Caco-2 (cell line): ENCODE data around the gene NAA80. TPM values are rescaled to one million over a fixed set of nuclear protein-coding genes. Genes with fewer than 3 reads are reported as not detected.
"Not testable (repeated sequence)": the region's sequence is repeated elsewhere in the genome, so short reads cannot be mapped to it uniquely, and the experiment has no call there.

Experiments
- BruUV-seq: library from RNA; stranded (reverse); fragments of 400-500 nt; replicated peaks from 2 replicates; lab custom pipeline; 2021; lab: Mats Ljungman, UMichigan
- CTCF ChIA-PET: fragments of 300-600 bp; sonication (Branson Sonifier 250); formaldehyde crosslinking; loops from one replicate; lab custom pipeline; 2022; ENCODE audit warnings: antibody characterized with exemption; lab: Charles Lee
- POLR2A ChIA-PET: fragments of 300-600 bp; sonication (Branson Sonifier 250); formaldehyde crosslinking; loops from one replicate; lab custom pipeline; 2022; ENCODE audit warnings: antibody characterized with exemption; lab: Charles Lee
- DNase-seq, 2 experiments: peaks; one replicate each; pipeline versions ENCODE4 v3.0.0 to v3.0.0-alpha.2; 2020 to 2022
- H3K27me3 ChIP-seq: replicated peaks from 2 replicates; pipeline ENCODE4 v1.6.0; 2011; ENCODE audit warnings: low read length; ENCODE audit not compliant: control insufficient read depth, insufficient read depth
- H3K36me3 ChIP-seq: 2 replicates; pipeline ENCODE4 v1.5.1; 2011; ENCODE audit warnings: low read length; ENCODE audit not compliant: control insufficient read depth, insufficient read depth
- H3K4me1 ChIP-seq: fragments of 250-450 bp; sonication (Bioruptor Pico); 2 replicates; pipeline ENCODE4 v1.5.1; 2020; ENCODE audit warnings: mild to moderate bottlenecking
- H3K4me3 ChIP-seq: 2 replicates; pipeline ENCODE4 v1.5.1; 2011; ENCODE audit warnings: low read depth, mild to moderate bottlenecking, control low read depth, low read length
- H3K9me3 ChIP-seq: fragments of 250-450 bp; sonication (Bioruptor Pico); 2 replicates; pipeline ENCODE4 v1.5.1; 2020; ENCODE audit warnings: mild to moderate bottlenecking, moderate library complexity
- H3K27ac Mint-ChIP-seq: one replicate; pipeline ENCODE4 v1.8.0; 2022; ENCODE audit warnings: mixed read lengths; ENCODE audit not compliant: unreplicated experiment
- H3K27me3 Mint-ChIP-seq: one replicate; pipeline ENCODE4 v1.8.0; 2022; ENCODE audit warnings: mixed read lengths; ENCODE audit not compliant: insufficient read depth, unreplicated experiment
- H3K36me3 Mint-ChIP-seq: one replicate; pipeline ENCODE4 v1.8.0; 2022; ENCODE audit warnings: mild to moderate bottlenecking, mixed read lengths; ENCODE audit not compliant: insufficient read depth, unreplicated experiment
- H3K4me1 Mint-ChIP-seq: one replicate; pipeline ENCODE4 v1.8.0; 2022; ENCODE audit warnings: low read depth, mixed read lengths; ENCODE audit not compliant: unreplicated experiment
- H3K4me3 Mint-ChIP-seq: one replicate; pipeline ENCODE4 v1.8.0; 2022; ENCODE audit warnings: mild to moderate bottlenecking, moderate library complexity, mixed read lengths; ENCODE audit not compliant: unreplicated experiment
- H3K9me3 Mint-ChIP-seq: one replicate; pipeline ENCODE4 v1.8.0; 2022; ENCODE audit warnings: mixed read lengths; ENCODE audit not compliant: unreplicated experiment
- intact Hi-C: fragments of 100-400 bp; cut with micrococcal nuclease; formaldehyde crosslinking; loops from one replicate; pipeline ENCODE4 v1.10.0; 2022; ENCODE audit not compliant: unreplicated experiment
- total RNA-seq: library from RNA; stranded (reverse); gene quantifications from 2 replicates; pipeline ENCODE4 v1.2.3, GENCODE V29; 2022
- TF ChIP-seq, protein P1 (sequence below), 2 experiments: fragments of 200-600 bp in 1 of 2; IDR thresholded peaks; 1 replicate in 1 of 2; 2 replicates in 1 of 2; pipeline versions ENCODE4 v1.5.1 to v1.8.0; 2011 to 2022; ENCODE audit warnings: antibody characterized with exemption in 1 of 2, control low read depth in 1 of 2, inconsistent platforms in 1 of 2, low read depth in 1 of 2, low read length in 1 of 2, mild to moderate bottlenecking in 1 of 2, moderate library complexity in 1 of 2; ENCODE audit not compliant: insufficient read depth in 1 of 2, severe bottlenecking in 1 of 2, unreplicated experiment in 1 of 2

NAA80 gene
- total RNA-seq, 1 experiment from 2014 or later: 8.2 TPM

DNA sequence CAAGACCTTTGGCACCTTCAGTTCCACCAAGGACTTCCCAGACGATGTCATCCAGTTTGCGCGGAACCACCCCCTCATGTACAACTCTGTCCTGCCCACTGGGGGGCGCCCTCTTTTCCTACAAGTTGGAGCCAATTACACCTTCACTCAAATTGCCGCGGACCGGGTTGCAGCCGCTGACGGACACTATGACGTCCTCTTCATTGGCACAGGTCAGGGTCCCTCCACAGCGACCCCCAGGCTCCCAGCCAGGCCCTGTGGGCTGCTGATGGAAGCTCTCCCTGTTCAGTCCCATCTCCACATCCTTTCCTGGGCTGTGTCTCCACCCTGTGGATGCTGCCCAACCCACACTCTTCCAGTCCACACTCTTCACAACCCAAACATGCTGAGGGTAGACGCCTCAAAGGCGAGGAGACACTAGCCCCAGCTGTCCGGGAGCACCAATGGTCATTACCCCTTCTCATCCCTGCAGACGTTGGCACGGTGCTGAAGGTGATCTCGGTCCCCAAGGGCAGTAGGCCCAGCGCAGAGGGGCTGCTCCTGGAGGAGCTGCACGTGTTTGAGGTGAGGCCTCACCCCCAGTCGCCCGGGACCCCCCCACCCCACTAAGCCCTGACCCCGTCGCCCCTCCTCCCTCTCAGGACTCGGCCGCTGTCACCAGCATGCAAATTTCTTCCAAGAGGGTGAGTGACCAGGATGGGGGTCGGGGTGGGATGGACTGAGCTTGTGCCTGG, 24.7 kb downstream of the NAA80 start:
- no peak overlapping the region for H3K4me3 Mint-ChIP-seq
- DNase-seq: peak in 1 of 2 experiments; percentile 70
- peaks cover 19% of the 10 kb centered on the region for H3K4me1 Mint-ChIP-seq
- no peaks in the 10 kb centered on the region for H3K27me3 ChIP-seq
- H3K27ac Mint-ChIP-seq: peak overlapping the region; percentile 18
- peaks cover 2% of the 10 kb centered on the region for H3K36me3 ChIP-seq
- H3K27me3 Mint-ChIP-seq: no peaks in the 10 kb centered on the region
- peaks cover 8% of the 10 kb centered on the region for H3K36me3 Mint-ChIP-seq
- TF ChIP-seq, protein P1, sequence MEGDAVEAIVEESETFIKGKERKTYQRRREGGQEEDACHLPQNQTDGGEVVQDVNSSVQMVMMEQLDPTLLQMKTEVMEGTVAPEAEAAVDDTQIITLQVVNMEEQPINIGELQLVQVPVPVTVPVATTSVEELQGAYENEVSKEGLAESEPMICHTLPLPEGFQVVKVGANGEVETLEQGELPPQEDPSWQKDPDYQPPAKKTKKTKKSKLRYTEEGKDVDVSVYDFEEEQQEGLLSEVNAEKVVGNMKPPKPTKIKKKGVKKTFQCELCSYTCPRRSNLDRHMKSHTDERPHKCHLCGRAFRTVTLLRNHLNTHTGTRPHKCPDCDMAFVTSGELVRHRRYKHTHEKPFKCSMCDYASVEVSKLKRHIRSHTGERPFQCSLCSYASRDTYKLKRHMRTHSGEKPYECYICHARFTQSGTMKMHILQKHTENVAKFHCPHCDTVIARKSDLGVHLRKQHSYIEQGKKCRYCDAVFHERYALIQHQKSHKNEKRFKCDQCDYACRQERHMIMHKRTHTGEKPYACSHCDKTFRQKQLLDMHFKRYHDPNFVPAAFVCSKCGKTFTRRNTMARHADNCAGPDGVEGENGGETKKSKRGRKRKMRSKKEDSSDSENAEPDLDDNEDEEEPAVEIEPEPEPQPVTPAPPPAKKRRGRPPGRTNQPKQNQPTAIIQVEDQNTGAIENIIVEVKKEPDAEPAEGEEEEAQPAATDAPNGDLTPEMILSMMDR (IDR thresholded peaks at IDR 0.05; ENCODE audit: insufficient read depth in 1 of 2, low read depth in 1 of 2, low read length in 1 of 2, severe bottlenecking in 1 of 2, unreplicated experiment in 1 of 2): peak; percentile 54 to 74
- ChIA-PET POLR2A (no interaction called here), CTCF (interaction anchor here (0.6 to 1.3 kb wide), 2 partner anchors 16 to 114 kb away, joined by 4 to 8 read pairs; no protein-coding TSS in a partner anchor)
- peaks cover 41% of the 10 kb centered on the region for H3K4me1 ChIP-seq
- H3K9me3 ChIP-seq: no peaks in the 10 kb centered on the region
- no TSS peak for BruUV-seq
- intact Hi-C loops: loop anchor here (1.0 kb wide), 1 partner anchor 50 kb away; no protein-coding TSS in a partner anchor
- no peaks in the 10 kb centered on the region for H3K9me3 Mint-ChIP-seq
- no peak overlapping the region for H3K4me3 ChIP-seq

DNA sequence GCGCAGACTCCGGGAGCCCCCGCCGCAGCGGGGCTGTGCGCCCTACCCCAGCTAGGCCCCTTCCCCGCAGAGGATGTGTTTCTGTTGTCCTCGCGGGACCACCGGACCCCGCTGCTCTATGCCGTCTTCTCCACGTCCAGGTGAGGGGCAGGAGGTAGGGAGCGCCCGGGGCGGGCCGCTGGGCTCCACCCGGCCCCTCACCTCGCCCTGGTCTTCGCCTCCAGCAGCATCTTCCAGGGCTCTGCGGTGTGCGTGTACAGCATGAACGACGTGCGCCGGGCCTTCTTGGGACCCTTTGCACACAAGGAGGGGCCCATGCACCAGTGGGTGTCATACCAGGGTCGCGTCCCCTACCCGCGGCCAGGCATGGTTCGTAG, 25.5 kb downstream of the NAA80 start:
- Mint-ChIP-seq H3K4me3 (no peak overlapping the region), H3K4me1 (peaks cover 27% of the 10 kb centered on the region), H3K27ac (peak overlapping the region; percentile 18), H3K9me3 (no peaks in the 10 kb centered on the region), H3K36me3 (peaks cover 8% of the 10 kb centered on the region), H3K27me3 (no peaks in the 10 kb centered on the region)
- no peak overlapping the region for H3K4me3 ChIP-seq
- intact Hi-C loops: loop anchor here (1.0 to 2.0 kb wide), 6 partner anchors 9 to 81 kb away; no protein-coding TSS in a partner anchor
- TF ChIP-seq, protein P1 (IDR thresholded peaks at IDR 0.05; ENCODE audit: insufficient read depth in 1 of 2, low read depth in 1 of 2, low read length in 1 of 2, severe bottlenecking in 1 of 2, unreplicated experiment in 1 of 2): no peak
- peaks cover 2% of the 10 kb centered on the region for H3K36me3 ChIP-seq
- CTCF ChIA-PET: interaction anchor here (2.8 kb wide), 1 partner anchor 13 kb away, joined by 10 read pairs; no protein-coding TSS in a partner anchor
- H3K4me1 ChIP-seq: peaks cover 50% of the 10 kb centered on the region
- POLR2A ChIA-PET: no interaction called here
- no TSS peak for BruUV-seq
- no peak for DNase-seq
- H3K9me3 ChIP-seq: no peaks in the 10 kb centered on the region
- H3K27me3 ChIP-seq: no peaks in the 10 kb centered on the region

DNA sequence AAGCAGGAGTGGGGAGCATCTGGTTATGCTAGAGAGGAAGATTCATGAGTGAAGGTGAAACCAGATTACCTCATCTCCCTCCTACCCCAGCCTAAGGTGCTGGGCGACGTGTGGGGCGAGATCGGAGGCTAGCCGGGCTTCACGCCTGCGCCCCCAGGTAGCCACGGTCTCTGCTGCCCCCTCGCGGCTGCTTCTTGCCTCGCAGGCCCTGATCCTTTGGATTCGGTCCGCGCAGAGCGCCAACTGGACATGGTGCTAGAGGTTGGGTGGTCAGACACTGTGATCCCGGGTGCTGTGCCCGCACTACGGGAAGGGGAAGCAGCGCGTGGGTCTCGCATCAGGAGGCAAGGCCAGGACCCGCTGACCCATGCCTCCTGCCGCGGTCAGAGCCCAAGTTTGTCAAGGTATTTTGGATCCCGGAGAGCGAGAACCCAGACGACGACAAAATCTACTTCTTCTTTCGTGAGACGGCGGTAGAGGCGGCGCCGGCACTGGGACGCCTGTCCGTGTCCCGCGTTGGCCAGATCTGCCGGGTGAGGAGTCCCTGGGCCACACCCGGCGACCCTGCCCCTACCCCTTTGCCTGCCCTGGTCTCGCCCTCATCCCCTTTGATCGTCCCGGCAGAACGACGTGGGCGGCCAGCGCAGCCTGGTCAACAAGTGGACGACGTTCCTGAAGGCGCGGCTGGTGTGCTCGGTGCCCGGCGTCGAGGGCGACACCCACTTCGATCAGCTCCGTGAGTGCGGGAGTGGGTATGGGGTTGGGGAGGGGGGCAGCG, 26.1 kb downstream of the NAA80 start:
- ChIA-PET CTCF (interaction anchor here (2.8 kb wide), 1 partner anchor 13 kb away, joined by 10 read pairs; no protein-coding TSS in a partner anchor), POLR2A (no interaction called here)
- Mint-ChIP-seq H3K9me3 (no peaks in the 10 kb centered on the region), H3K4me3 (no peak overlapping the region), H3K36me3 (peaks cover 8% of the 10 kb centered on the region), H3K27me3 (no peaks in the 10 kb centered on the region), H3K4me1 (peaks cover 33% of the 10 kb centered on the region), H3K27ac (peak overlapping the region; percentile 45)
- Histone ChIP-seq H3K9me3 (no peaks in the 10 kb centered on the region), H3K4me1 (peaks cover 55% of the 10 kb centered on the region), H3K27me3 (no peaks in the 10 kb centered on the region), H3K36me3 (peaks cover 2% of the 10 kb centered on the region), H3K4me3 (no peak overlapping the region)
- peak; percentile 80 to 92 for DNase-seq
- TF ChIP-seq, protein P1 (IDR thresholded peaks at IDR 0.05; ENCODE audit: insufficient read depth in 1 of 2, low read depth in 1 of 2, low read length in 1 of 2, severe bottlenecking in 1 of 2, unreplicated experiment in 1 of 2): peak; percentile 92 to 97
- intact Hi-C loops: loop anchor here (1.0 to 2.0 kb wide), 5 partner anchors 9 to 81 kb away; no protein-coding TSS in a partner anchor
- BruUV-seq: no TSS peak

DNA sequence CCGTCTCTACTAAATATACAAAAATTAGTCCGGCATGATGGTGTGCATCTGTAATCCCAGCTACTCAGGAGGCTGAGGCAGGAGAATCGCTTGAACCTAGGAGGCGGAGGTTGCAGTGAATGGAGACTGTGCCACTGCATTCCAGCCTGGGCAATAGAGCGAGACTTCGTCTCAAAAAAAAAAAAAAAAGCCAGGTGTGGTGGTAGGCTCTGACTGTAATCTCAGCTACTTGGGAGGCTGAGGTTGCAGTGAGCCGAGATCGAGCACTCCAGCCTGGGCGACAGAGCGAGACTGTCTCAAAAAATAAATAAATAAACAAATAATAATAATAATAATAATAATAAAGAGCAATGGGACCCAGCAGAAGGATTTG, 26.7 kb downstream of the NAA80 start:
- H3K9me3 Mint-ChIP-seq, H3K9me3 ChIP-seq, H3K4me3 Mint-ChIP-seq, H3K36me3 Mint-ChIP-seq, H3K4me3 ChIP-seq, BruUV-seq, DNase-seq, H3K36me3 ChIP-seq, H3K27me3 ChIP-seq, H3K27me3 Mint-ChIP-seq, POLR2A ChIA-PET: not testable (repeated sequence)
- H3K4me1 Mint-ChIP-seq: peaks cover 39% of the 10 kb centered on the region
- peak overlapping the region; percentile 45 for H3K27ac Mint-ChIP-seq
- CTCF ChIA-PET: interaction anchor here (2.8 kb wide), 1 partner anchor 12 kb away, joined by 10 read pairs; no protein-coding TSS in a partner anchor
- intact Hi-C loops: loop anchor here (2.0 kb wide), 1 partner anchor 16 kb away; no protein-coding TSS in a partner anchor
- H3K4me1 ChIP-seq: peaks cover 56% of the 10 kb centered on the region
